Activated T-helper 9 cell treated with anti-CD3 and anti-CD28 coated beads, Interleukin-2, amount 50 U/mL, for 16 hours (primary cell): Measurements from ENCODE around the gene TMEM260.
"Not testable (repeated sequence)": the region's sequence is repeated elsewhere in the genome, so short reads cannot be mapped to it uniquely, and the experiment has no call there.

Source experiments
- DNase-seq: peaks from one replicate; pipeline ENCODE4 v3.0.0-alpha.2; 2020; ENCODE audit warnings: low read depth

Gene TMEM260

GRCh38 chr14:56603648-56604047, 24.1 kb downstream of the TMEM260 start:
- DNase-seq, result no peak

GRCh38 chr14:56608689-56609088, 29.1 kb downstream of the TMEM260 start:
- DNase-seq, result no peak

GRCh38 chr14:56611663-56612062, 32.1 kb downstream of the TMEM260 start:
- not testable (repeated sequence) for DNase-seq

GRCh38 chr14:56617084-56617483, 37.5 kb downstream of the TMEM260 start:
- no peak for DNase-seq

- DNase-seq, result no peak
Observed at GRCh38 chr14:56630707-56631106, 51.1 kb downstream of the TMEM260 start.

- no peak for DNase-seq
Observed at GRCh38 chr14:56632195-56632594, 52.6 kb downstream of the TMEM260 start.

GRCh38 chr14:56633544-56633943, 53.9 kb downstream of the TMEM260 start:
- no peak for DNase-seq

GRCh38 chr14:56635041-56635440, 55.4 kb downstream of the TMEM260 start:
- DNase-seq, result no peak

- no peak for DNase-seq
Observed at GRCh38 chr14:56647493-56647892, 67.9 kb downstream of the TMEM260 start.

GRCh38 chr14:56648508-56649301, 69.1 kb downstream of the TMEM260 start:
- no peak for DNase-seq

- DNase-seq, result no peak
Observed at GRCh38 chr14:56649382-56649781, 69.8 kb downstream of the TMEM260 start.

GRCh38 chr14:56650048-56650447, 70.5 kb downstream of the TMEM260 start:
- DNase-seq, result no peak

- no peak for DNase-seq
Observed at GRCh38 chr14:56650979-56651378, 71.4 kb downstream of the TMEM260 start.

- DNase-seq, result no peak
Observed at GRCh38 chr14:56657604-56658003, 78.0 kb downstream of the TMEM260 start.

- DNase-seq, result no peak
Observed at GRCh38 chr14:56659378-56659777, 79.8 kb downstream of the TMEM260 start.

GRCh38 chr14:56659964-56660551, 80.5 kb downstream of the TMEM260 start:
- DNase-seq, result no peak

GRCh38 chr14:56660677-56661389, 81.2 kb downstream of the TMEM260 start:
- no peak for DNase-seq

GRCh38 chr14:56661478-56661877, 81.9 kb downstream of the TMEM260 start:
- DNase-seq, result no peak

GRCh38 chr14:56664811-56665421, 85.3 kb downstream of the TMEM260 start:
- no peak for DNase-seq

- no peak for DNase-seq
Observed at GRCh38 chr14:56666294-56666693, 86.7 kb downstream of the TMEM260 start.

- DNase-seq, result no peak
Observed at GRCh38 chr14:56666716-56667115, 87.1 kb downstream of the TMEM260 start.

- not testable (repeated sequence) for DNase-seq
Observed at GRCh38 chr14:56667290-56667689, 87.7 kb downstream of the TMEM260 start.

- no peak for DNase-seq
Observed at GRCh38 chr14:56676042-56676441, 96.4 kb downstream of the TMEM260 start.
